Measurements from ENCODE around the gene KREMEN2. TPM values are rescaled to one million over a fixed set of nuclear protein-coding genes. Genes with fewer than 3 reads are reported as not detected.

Gene KREMEN2
- total and polyA plus RNA-seq, 2 of the 13 experiments (the other 11 are each of a cell fraction or from before 2014, with no cell fraction given): 0.48 to 1.2 TPM

DNA sequence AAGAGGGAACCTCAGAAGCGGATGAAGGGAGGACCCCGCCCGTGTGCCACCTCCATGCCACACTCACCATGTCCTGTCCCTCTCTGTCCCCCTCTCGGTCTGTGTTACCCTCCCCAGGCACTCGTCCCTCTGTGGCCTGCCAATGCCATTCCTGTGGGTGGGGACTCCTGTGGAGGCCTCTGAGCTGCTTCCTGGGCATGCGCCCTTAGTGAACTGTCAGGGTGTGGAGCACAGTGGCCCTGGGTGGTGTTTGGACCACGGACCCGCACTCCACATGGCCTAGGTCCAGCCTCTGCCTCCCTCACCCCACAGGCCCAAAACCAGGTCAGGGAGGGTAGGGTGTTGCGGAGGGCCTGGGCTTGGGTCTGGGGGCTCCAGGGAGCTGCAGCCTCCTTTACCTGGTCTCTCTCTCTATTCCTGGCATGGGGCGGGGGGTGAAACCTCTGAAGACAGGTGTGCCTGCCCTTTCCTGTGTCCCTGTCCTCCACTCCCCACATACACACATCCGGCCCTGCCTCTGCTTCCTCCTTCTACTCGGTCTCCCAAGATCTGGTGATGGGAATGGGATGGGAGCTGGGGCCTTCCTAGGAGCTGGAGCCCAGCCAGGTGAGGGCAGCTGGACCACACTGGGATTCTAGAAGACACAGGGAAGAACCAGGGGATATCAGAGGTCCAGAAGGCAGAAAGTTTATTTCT is 27.6 kb downstream of the KREMEN2 start:
- ATAC-seq (peak; percentile 27), FAIRE-seq (no peak), DNase-seq (ENCODE audit: low spot score) (no peak)
- H3K4me1 ChIP-seq (ENCODE audit: insufficient read depth, low read length): peaks cover 16% of the 10 kb centered on the region; the same call in 1 of the 2 replicates
- no peaks in the 10 kb centered on the region for H3K9me3 ChIP-seq (ENCODE audit: low read length)
- no peak overlapping the region for H3K9ac ChIP-seq (ENCODE audit: insufficient read depth, low read depth, low read length)
- WGBS (ENCODE audit: low lambda C conversion rate): 67% methylated on average over 7 of the region's 12 CpGs
- H4K20me1 ChIP-seq (ENCODE audit: insufficient read depth, low read length): no peaks in the 10 kb centered on the region
- CTCF ChIA-PET (ENCODE audit: low intra/inter-chr PET ratio, low total read pairs): no interaction called here
- H3K79me2 ChIP-seq (ENCODE audit: insufficient read depth, low read length): no peaks in the 10 kb centered on the region
- no peak overlapping the region for H3K4me2 ChIP-seq (ENCODE audit: low read depth, low read length)
- no peak overlapping the region for H2AFZ ChIP-seq (ENCODE audit: low read length)
- POLR2A ChIA-PET: interaction anchor here (1.5 kb wide), 1 partner anchor 11 kb away, joined by 6 read pairs; the partner anchor contains the start of gene PKMYT1
- in situ Hi-C loops (cut with HindIII; ENCODE audit: extremely low pct_ligation_motif_present, low pct_unique_long_range_greater_than_20kb) (no loop called here), intact Hi-C loops (cut with micrococcal nuclease; ENCODE audit: unreplicated experiment) (no loop called here)
- H3K4me3 ChIP-seq (replicated peaks in 1 of 3; ENCODE audit: insufficient read depth in 1 of 3, low read depth in 2 of 3, low read length in 3 of 3): no peak overlapping the region
- H3K27ac ChIP-seq (ENCODE audit: extremely low read length, insufficient read depth, low read length): no peak overlapping the region
- H3K36me3 ChIP-seq (replicated peaks in 1 of 2; ENCODE audit: control insufficient read depth in 1 of 2, insufficient read depth in 2 of 2, low read length in 2 of 2): no peaks in the 10 kb centered on the region
- no TSS peak for BruUV-seq (replicated peaks)
- peaks cover 11 to 37% of the 10 kb centered on the region in 2 experiments; a peak in 4 of 5 replicates for H3K27me3 ChIP-seq (ENCODE audit: control insufficient read depth in 1 of 2, insufficient read depth in 2 of 2, low read length in 2 of 2)
- TF ChIP-seq ZNF234 (CRISPR knock-in tag; conservative IDR thresholded peaks at IDR 0.05): no peak
- no peak for TF ChIP-seq ZNF33A (CRISPR knock-in tag; IDR thresholded peaks at IDR 0.05; ENCODE audit: borderline replicate concordance)
- TF ChIP-seq EZH2 (conservative IDR thresholded peaks at IDR 0.05; ENCODE audit: low read depth, low read length): no peak
- no peak for TF ChIP-seq ARHGAP35 (CRISPR knock-in tag; IDR thresholded peaks at IDR 0.05; ENCODE audit: borderline replicate concordance)
- TF ChIP-seq ZNF343 (CRISPR knock-in tag; IDR thresholded peaks at IDR 0.05): no peak
- no peak for TF ChIP-seq HDAC1 (CRISPR knock-in tag; IDR thresholded peaks at IDR 0.05)
- TF ChIP-seq HOXA5 (CRISPR knock-in tag; IDR thresholded peaks at IDR 0.05): no peak
- TF ChIP-seq, protein P1, sequence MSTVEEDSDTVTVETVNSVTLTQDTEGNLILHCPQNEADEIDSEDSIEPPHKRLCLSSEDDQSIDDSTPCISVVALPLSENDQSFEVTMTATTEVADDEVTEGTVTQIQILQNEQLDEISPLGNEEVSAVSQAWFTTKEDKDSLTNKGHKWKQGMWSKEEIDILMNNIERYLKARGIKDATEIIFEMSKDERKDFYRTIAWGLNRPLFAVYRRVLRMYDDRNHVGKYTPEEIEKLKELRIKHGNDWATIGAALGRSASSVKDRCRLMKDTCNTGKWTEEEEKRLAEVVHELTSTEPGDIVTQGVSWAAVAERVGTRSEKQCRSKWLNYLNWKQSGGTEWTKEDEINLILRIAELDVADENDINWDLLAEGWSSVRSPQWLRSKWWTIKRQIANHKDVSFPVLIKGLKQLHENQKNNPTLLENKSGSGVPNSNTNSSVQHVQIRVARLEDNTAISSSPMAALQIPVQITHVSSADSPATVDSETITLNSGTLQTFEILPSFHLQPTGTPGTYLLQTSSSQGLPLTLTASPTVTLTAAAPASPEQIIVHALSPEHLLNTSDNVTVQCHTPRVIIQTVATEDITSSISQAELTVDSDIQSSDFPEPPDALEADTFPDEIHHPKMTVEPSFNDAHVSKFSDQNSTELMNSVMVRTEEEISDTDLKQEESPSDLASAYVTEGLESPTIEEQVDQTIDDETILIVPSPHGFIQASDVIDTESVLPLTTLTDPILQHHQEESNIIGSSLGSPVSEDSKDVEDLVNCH (CRISPR knock-in tag; IDR thresholded peaks at IDR 0.05): no peak
- TF ChIP-seq, protein P2, sequence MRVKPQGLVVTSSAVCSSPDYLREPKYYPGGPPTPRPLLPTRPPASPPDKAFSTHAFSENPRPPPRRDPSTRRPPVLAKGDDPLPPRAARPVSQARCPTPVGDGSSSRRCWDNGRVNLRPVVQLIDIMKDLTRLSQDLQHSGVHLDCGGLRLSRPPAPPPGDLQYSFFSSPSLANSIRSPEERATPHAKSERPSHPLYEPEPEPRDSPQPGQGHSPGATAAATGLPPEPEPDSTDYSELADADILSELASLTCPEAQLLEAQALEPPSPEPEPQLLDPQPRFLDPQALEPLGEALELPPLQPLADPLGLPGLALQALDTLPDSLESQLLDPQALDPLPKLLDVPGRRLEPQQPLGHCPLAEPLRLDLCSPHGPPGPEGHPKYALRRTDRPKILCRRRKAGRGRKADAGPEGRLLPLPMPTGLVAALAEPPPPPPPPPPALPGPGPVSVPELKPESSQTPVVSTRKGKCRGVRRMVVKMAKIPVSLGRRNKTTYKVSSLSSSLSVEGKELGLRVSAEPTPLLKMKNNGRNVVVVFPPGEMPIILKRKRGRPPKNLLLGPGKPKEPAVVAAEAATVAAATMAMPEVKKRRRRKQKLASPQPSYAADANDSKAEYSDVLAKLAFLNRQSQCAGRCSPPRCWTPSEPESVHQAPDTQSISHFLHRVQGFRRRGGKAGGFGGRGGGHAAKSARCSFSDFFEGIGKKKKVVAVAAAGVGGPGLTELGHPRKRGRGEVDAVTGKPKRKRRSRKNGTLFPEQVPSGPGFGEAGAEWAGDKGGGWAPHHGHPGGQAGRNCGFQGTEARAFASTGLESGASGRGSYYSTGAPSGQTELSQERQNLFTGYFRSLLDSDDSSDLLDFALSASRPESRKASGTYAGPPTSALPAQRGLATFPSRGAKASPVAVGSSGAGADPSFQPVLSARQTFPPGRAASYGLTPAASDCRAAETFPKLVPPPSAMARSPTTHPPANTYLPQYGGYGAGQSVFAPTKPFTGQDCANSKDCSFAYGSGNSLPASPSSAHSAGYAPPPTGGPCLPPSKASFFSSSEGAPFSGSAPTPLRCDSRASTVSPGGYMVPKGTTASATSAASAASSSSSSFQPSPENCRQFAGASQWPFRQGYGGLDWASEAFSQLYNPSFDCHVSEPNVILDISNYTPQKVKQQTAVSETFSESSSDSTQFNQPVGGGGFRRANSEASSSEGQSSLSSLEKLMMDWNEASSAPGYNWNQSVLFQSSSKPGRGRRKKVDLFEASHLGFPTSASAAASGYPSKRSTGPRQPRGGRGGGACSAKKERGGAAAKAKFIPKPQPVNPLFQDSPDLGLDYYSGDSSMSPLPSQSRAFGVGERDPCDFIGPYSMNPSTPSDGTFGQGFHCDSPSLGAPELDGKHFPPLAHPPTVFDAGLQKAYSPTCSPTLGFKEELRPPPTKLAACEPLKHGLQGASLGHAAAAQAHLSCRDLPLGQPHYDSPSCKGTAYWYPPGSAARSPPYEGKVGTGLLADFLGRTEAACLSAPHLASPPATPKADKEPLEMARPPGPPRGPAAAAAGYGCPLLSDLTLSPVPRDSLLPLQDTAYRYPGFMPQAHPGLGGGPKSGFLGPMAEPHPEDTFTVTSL (CRISPR knock-in tag; IDR thresholded peaks at IDR 0.05; ENCODE audit: borderline replicate concordance): no peak
- TF ChIP-seq MAFF (IDR thresholded peaks at IDR 0.05; ENCODE audit: low read depth, low read length): no peak
- no peak for TF ChIP-seq RBM22 (optimal IDR thresholded peaks at IDR 0.05; ENCODE audit: low read length)
- no peak for TF ChIP-seq ZNF329 (CRISPR knock-in tag; IDR thresholded peaks at IDR 0.05; ENCODE audit: low read depth)
- no peak for TF ChIP-seq NR2F2 (IDR thresholded peaks at IDR 0.05; ENCODE audit: borderline replicate concordance, low read depth)
- TF ChIP-seq XRCC5 (optimal IDR thresholded peaks at IDR 0.05; ENCODE audit: low read length): no peak
- TF ChIP-seq FOXM1 (CRISPR knock-in tag; IDR thresholded peaks at IDR 0.05): no peak
- TF ChIP-seq PITX1 (CRISPR knock-in tag; IDR thresholded peaks at IDR 0.05): no peak
- TF ChIP-seq ZNF557 (CRISPR knock-in tag; IDR thresholded peaks at IDR 0.05): no peak
- TF ChIP-seq DPF2 (CRISPR knock-in tag; IDR thresholded peaks at IDR 0.05; ENCODE audit: borderline replicate concordance, low read depth): no peak

All from HepG2 (cell line).